Measurements from ENCODE around the gene MYDGF.

MYDGF gene

DNA sequence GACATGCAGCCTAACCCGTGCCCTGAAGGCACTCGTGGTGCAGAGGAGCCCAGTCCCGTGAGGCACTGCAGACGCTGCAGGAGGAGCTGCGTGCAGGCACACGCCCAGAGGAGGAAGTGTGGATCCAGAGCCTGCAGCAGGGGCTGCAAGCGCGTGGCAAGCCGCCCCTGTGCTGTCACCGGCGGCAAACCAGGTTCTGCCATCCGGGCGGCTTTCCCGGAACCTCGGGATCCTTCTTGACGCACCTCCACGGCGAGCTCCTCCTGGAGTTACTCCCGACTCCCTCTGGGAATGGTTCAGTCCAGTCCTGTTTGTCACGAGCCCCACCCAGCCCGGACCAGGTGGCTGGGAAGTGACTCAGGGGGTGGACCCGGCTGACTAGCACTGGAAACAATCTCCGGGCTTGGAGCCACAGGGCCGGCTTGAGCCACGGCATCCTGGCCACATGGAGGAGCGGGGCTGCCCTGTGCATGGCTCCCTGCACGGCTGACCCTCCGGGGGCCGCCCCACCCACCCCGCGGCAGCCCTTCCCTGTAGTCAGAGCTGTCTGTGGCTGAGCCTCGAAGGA lies 43.3 kb upstream of the MYDGF start:
- DNase-seq (ENCODE audit: extremely low read depth, low read depth), result peak; percentile 83
- TF ChIP-seq, protein P1, sequence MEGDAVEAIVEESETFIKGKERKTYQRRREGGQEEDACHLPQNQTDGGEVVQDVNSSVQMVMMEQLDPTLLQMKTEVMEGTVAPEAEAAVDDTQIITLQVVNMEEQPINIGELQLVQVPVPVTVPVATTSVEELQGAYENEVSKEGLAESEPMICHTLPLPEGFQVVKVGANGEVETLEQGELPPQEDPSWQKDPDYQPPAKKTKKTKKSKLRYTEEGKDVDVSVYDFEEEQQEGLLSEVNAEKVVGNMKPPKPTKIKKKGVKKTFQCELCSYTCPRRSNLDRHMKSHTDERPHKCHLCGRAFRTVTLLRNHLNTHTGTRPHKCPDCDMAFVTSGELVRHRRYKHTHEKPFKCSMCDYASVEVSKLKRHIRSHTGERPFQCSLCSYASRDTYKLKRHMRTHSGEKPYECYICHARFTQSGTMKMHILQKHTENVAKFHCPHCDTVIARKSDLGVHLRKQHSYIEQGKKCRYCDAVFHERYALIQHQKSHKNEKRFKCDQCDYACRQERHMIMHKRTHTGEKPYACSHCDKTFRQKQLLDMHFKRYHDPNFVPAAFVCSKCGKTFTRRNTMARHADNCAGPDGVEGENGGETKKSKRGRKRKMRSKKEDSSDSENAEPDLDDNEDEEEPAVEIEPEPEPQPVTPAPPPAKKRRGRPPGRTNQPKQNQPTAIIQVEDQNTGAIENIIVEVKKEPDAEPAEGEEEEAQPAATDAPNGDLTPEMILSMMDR (IDR thresholded peaks at IDR 0.05; ENCODE audit: low read depth, low read length), result no peak

DNA sequence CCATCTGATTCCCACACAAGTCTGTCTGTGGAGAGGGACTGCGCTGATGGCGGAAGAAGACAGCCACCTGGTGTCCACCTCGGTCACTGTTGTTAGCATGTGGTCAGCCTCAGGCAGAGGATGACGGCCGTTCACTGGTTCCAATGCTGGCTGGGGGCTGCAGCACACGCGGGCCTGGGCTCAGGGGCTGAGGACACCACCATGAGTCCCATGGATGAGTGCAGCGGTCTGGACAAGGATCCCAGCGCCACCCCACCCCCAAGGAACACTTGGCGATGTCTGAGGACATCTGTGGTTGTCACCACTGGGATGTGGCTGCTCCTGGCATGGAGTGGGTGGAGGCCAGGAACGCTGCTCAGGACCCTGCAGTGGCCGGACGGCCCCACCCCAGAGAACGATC lies 42.6 kb upstream of the MYDGF start:
- DNase-seq (ENCODE audit: extremely low read depth, low read depth), result no peak
- TF ChIP-seq, protein P1 (IDR thresholded peaks at IDR 0.05; ENCODE audit: low read depth, low read length), result no peak

DNA sequence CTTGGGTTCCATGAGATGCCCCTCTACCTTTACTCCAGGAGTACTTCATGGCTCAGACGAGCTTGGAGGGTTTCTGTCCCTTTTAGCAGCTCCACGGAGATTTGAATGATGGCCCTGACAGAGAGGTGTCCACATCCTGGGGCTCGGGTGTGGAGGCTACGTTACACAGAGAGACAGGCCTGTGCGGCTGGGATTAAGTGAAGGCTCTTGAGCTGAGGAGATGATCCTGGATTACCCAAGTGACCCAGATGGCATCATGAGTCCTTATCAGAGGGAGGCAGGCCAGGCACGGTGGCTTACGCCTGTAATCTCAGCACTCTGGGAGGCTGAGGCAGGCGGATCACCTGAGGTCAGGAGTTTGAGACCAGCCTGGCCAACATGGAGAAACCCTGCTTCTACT lies 41.1 kb upstream of the MYDGF start:
- no peak for DNase-seq (ENCODE audit: extremely low read depth, low read depth)
- TF ChIP-seq, protein P1 (IDR thresholded peaks at IDR 0.05; ENCODE audit: low read depth, low read length), result no peak

DNA sequence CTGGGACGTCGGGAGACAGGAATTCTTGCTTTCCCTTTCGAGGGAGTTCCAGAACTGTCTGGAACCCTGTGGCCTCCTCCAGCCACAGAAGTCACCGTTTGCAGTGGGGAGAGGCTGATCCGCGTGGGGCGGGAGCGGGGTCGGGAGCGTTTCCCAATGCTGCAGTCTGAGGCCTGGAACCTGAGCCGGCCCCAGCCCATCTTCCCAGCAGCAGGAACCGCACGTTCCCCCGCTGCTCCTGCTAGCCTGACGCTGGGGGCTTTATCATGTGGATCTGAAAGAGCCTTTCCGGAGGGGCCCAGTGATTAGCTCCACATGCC lies 40.1 kb upstream of the MYDGF start:
- TF ChIP-seq, protein P1 (IDR thresholded peaks at IDR 0.05; ENCODE audit: low read depth, low read length), result no peak
- DNase-seq (ENCODE audit: extremely low read depth, low read depth), result no peak

DNA sequence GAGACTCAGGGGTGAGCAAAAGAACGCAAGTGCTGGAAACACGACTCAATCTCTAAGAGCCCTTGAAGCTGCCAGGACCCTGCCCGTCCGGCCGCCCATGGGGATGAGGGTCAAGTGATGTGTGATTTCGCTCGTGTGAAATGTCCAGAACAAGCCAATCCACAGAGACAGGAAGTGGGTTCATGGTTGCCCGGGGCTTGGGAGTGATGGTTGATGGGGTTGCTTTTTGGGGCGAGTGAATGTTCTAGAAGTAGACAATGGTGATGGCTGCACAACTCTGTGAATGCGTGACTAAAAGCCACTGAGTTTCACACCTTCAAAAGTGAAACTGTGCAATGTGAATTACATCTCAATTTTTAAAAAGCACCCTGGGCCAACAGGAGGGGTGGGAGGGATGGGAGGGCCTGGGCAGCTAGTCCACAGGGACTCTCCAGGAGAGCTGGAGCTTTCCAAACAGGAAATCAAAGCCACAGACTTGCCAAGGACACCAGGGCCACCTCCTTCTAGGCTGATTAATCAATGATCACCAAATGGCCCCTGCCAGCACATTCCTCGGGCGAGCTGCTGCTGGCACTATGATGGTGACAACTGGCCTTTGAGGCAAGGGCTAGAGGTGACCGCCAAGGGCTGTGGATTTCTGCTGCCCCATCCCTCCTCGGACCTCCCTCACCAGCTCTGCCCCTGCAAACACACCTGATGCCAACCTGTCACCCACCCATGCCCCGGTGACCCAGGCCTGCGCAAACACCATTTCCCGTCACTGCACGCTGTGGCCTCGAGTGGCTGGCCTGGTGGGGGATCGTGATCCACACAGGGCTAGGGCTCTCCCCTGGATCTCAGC lies 39.5 kb upstream of the MYDGF start:
- TF ChIP-seq, protein P1 (IDR thresholded peaks at IDR 0.05; ENCODE audit: low read depth, low read length), result no peak
- no peak for DNase-seq (ENCODE audit: extremely low read depth, low read depth)

DNA sequence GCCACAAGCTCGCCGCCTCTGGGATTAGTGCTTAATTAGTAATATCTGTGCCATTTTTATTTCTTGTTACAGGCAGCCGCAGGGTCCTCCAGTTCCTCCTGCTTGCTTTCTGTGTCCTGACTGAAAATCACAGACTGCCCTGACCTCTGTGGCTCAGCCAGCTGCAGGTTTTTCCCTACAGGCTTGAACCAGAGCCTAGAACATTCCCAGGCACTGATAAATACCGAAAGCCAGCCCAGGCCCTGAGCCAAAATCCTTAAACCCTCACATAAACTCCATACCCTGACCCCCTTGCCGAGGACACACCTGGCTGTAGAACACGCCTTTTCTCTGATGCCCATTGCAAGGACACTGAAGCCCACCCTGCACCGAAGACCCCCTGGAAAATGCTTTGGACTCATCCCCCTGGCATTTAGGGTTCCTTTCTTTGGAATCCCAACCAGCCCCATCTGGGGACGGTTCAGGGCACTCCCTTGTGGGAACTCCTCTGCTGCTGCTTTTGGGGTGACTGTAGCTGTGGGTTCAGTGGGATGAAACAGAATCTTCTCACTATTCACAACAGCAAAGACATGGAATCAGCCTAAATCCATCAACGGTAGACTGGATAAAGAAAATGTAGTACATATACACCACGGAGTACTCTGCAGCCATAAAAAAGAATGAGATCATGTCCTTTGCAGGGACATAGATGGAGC lies 38.0 kb upstream of the MYDGF start:
- TF ChIP-seq, protein P1 (IDR thresholded peaks at IDR 0.05; ENCODE audit: low read depth, low read length), result no peak
- no peak for DNase-seq (ENCODE audit: extremely low read depth, low read depth)

DNA sequence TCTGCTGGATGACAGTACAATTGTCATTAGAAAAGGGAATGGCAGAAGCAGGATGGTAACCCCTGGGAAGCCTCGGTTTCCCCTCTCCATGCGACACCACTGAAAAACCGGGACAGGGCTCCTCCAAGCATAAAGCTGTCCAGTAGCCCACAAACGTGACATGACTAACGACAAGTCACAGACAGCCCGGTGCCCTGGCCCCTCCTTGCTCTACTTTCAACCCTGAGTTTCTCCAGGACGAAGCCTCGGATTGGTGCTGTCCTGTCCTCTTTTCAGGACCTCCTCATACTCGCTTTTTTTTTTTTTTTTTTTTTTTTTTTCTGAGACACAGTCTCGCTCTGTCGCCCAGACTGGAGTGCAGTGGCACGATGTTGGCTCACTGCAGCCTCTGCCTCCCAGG lies 37.2 kb upstream of the MYDGF start:
- no peak for DNase-seq (ENCODE audit: extremely low read depth, low read depth)
- TF ChIP-seq, protein P1 (IDR thresholded peaks at IDR 0.05; ENCODE audit: low read depth, low read length), result no peak

Data from AG09319 (cell line).